ENCODE results near the gene CLCN3. TPM values are rescaled to one million over a fixed set of nuclear protein-coding genes. Genes with fewer than 3 reads are reported as not detected.

Gene CLCN3
- total and polyA plus RNA-seq, 4 donors, result 9.5 to 58.6 (median 22.5) TPM

DNA sequence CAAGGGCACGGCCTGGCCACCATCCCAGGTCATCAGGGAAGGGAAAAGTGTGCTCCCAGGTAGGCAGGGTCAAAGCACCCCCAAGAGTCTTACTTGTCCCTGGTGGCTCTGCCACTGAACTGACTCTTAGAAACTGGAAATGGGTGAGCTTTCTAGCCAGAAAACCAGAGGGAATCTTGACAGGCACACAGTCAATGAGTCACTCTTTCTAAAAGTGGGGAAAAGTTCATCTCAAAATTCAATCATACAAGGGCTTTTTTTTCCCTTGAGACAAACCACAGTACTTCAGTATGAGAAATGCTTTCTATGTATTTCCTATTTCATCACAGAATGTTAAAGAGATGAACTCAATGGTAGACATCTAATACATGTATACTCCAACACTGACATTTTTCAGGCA is 124.9 kb downstream of the CLCN3 start (continued):
- TF ChIP-seq REST (IDR thresholded peaks at IDR 0.05) (no peak), ATF3 (IDR thresholded peaks at IDR 0.05) (no peak), FOXA2 (IDR thresholded peaks at IDR 0.05) (no peak)

- peaks cover 0 to 4% (median 2%) of the 10 kb centered on the region in 4 donors for H3K36me3 ChIP-seq (ENCODE audit: control insufficient read depth in 4 of 4, insufficient read depth in 3 of 4, low read depth in 1 of 4, low read length in 3 of 4)
- no peaks in the 10 kb centered on the region for H3K27me3 ChIP-seq (ENCODE audit: control insufficient read depth in 4 of 4, insufficient read depth in 4 of 4, low read length in 3 of 4)
- TF ChIP-seq, protein P1, sequence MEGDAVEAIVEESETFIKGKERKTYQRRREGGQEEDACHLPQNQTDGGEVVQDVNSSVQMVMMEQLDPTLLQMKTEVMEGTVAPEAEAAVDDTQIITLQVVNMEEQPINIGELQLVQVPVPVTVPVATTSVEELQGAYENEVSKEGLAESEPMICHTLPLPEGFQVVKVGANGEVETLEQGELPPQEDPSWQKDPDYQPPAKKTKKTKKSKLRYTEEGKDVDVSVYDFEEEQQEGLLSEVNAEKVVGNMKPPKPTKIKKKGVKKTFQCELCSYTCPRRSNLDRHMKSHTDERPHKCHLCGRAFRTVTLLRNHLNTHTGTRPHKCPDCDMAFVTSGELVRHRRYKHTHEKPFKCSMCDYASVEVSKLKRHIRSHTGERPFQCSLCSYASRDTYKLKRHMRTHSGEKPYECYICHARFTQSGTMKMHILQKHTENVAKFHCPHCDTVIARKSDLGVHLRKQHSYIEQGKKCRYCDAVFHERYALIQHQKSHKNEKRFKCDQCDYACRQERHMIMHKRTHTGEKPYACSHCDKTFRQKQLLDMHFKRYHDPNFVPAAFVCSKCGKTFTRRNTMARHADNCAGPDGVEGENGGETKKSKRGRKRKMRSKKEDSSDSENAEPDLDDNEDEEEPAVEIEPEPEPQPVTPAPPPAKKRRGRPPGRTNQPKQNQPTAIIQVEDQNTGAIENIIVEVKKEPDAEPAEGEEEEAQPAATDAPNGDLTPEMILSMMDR (IDR thresholded peaks at IDR 0.05; ENCODE audit: low read depth, low read length, missing input control), result no peak
- TF ChIP-seq REST (IDR thresholded peaks at IDR 0.05), result no peak
- TF ChIP-seq RXRA (IDR thresholded peaks at IDR 0.05), result no peak
- TF ChIP-seq MAX (IDR thresholded peaks at IDR 0.05), result no peak
- TF ChIP-seq ATF3 (IDR thresholded peaks at IDR 0.05), result no peak
- TF ChIP-seq TAF1 (conservative IDR thresholded peaks at IDR 0.05), result no peak
- no peak for TF ChIP-seq NR2F2 (IDR thresholded peaks at IDR 0.05)
- no peak for TF ChIP-seq RAD21 (IDR thresholded peaks at IDR 0.05)
- no peak for TF ChIP-seq GABPA (IDR thresholded peaks at IDR 0.05 in 1 of 2, conservative IDR thresholded peaks at IDR 0.05 in 1 of 2)
- TF ChIP-seq SP1 (IDR thresholded peaks at IDR 0.05), result no peak
- no peak for TF ChIP-seq HNF4A (conservative IDR thresholded peaks at IDR 0.05)
- TF ChIP-seq FOXA1 (IDR thresholded peaks at IDR 0.05), result no peak
- TF ChIP-seq HNF4G (IDR thresholded peaks at IDR 0.05), result no peak
- TF ChIP-seq YY1 (IDR thresholded peaks at IDR 0.05), result no peak
- no peak for TF ChIP-seq EGR1 (IDR thresholded peaks at IDR 0.05; ENCODE audit: low read depth in 2 of 2)
- TF ChIP-seq, protein P2, sequence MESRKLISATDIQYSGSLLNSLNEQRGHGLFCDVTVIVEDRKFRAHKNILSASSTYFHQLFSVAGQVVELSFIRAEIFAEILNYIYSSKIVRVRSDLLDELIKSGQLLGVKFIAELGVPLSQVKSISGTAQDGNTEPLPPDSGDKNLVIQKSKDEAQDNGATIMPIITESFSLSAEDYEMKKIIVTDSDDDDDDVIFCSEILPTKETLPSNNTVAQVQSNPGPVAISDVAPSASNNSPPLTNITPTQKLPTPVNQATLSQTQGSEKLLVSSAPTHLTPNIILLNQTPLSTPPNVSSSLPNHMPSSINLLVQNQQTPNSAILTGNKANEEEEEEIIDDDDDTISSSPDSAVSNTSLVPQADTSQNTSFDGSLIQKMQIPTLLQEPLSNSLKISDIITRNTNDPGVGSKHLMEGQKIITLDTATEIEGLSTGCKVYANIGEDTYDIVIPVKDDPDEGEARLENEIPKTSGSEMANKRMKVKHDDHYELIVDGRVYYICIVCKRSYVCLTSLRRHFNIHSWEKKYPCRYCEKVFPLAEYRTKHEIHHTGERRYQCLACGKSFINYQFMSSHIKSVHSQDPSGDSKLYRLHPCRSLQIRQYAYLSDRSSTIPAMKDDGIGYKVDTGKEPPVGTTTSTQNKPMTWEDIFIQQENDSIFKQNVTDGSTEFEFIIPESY (IDR thresholded peaks at IDR 0.05), result no peak
- H3K9ac ChIP-seq (ENCODE audit: low read depth in 1 of 2, low read length in 2 of 2), result peak overlapping the region; percentile 67 to 79
- peak overlapping the region; percentile 69 to 92 for H3K27ac ChIP-seq (ENCODE audit: low read depth in 1 of 2, low read length in 2 of 2)
- no peak for DNase-seq (ENCODE audit: low spot score)
- 9% methylated on average over 13 of the region's 13 CpGs for WGBS
- peaks cover 4 to 20% (median 13%) of the 10 kb centered on the region in 4 donors for H3K4me1 ChIP-seq (ENCODE audit: control insufficient read depth in 4 of 4, insufficient read depth in 4 of 4, low read length in 3 of 4)
- peak overlapping the region; percentile 80 to 98 (median 87) for H3K4me3 ChIP-seq (ENCODE audit: low read depth in 1 of 3, low read length in 3 of 3)
- H3K9me3 ChIP-seq (ENCODE audit: control insufficient read depth in 4 of 4, low read length in 3 of 4), result no peaks in the 10 kb centered on the region
Measured at GRCh38 chr4:169756971-169757574, 136.7 kb downstream of the CLCN3 start.
